Measurements from ENCODE around the gene TMOD1.

DNA sequence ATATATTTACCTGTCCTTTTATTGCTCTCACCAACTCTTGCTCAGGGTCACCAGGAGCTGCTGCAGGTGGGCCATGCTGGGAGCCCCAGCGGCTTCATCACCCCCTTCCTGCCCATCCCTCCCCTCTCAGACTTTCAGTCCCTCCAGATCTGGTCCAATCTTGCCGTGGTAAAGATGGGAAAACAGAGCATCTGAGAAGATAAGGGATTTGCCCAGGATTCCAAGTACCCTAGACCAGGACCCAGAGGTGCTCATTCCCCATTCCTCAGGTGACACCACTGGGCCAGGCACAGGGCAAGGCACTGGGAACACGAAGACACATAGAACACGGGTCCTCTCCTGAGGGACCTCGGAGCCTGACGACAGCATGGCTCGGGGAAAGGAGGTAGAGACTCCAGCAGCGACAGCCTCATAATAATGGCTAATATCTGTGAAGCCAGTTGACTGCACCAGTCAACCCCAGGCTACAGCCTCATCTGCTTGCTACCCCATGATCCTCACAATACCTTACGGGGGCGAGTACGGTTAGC, 18.0 kb downstream of the TMOD1 start:
- TF ChIP-seq, protein P1, sequence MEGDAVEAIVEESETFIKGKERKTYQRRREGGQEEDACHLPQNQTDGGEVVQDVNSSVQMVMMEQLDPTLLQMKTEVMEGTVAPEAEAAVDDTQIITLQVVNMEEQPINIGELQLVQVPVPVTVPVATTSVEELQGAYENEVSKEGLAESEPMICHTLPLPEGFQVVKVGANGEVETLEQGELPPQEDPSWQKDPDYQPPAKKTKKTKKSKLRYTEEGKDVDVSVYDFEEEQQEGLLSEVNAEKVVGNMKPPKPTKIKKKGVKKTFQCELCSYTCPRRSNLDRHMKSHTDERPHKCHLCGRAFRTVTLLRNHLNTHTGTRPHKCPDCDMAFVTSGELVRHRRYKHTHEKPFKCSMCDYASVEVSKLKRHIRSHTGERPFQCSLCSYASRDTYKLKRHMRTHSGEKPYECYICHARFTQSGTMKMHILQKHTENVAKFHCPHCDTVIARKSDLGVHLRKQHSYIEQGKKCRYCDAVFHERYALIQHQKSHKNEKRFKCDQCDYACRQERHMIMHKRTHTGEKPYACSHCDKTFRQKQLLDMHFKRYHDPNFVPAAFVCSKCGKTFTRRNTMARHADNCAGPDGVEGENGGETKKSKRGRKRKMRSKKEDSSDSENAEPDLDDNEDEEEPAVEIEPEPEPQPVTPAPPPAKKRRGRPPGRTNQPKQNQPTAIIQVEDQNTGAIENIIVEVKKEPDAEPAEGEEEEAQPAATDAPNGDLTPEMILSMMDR (IDR thresholded peaks at IDR 0.05 in 4 of 5, conservative IDR thresholded peaks at IDR 0.05 in 1 of 5), result no peak
- no peak for TF ChIP-seq POLR2A (IDR thresholded peaks at IDR 0.05)

Measured in gastrocnemius medialis (tissue), 4 donors.